ENCODE data around the gene SLC25A34. TPM values are rescaled to one million over a fixed set of nuclear protein-coding genes. Genes with fewer than 3 reads are reported as not detected.

SLC25A34 gene
- total RNA-seq, result 0.22 and 0.43 TPM in 2 replicates

GRCh38 chr1:15736038-15736891 lies at the start of gene SLC25A34:
SLC25A34 (plus strand) TSS chr1:15736258; CDS start chr1:15736486, 228 bp downstream.

GRCh38 chr1:15742339-15742801 lies 6.3 kb downstream of the SLC25A34 start, which contains the start of gene TMEM82:
TMEM82 (plus strand) TSS chr1:15742499; CDS start chr1:15742560, 61 bp downstream.

GRCh38 chr1:15758343-15758931 lies 22.4 kb downstream of the SLC25A34 start, which contains the start of gene FBLIM1:
FBLIM1 (plus strand) TSS chr1:15758795; CDS start chr1:15764984, 6,189 bp downstream.

Other genes starting within 250 kb of the SLC25A34 start
- 8.0 and 9.8 TPM in 2 replicates for gene CASP9, start 212.0 kb upstream of the SLC25A34 start, total RNA-seq
- gene DNAJC16, start 209.4 kb upstream of the SLC25A34 start, total RNA-seq, result 20.0 and 23.4 TPM in 2 replicates
- gene AGMAT, start 151.2 kb upstream of the SLC25A34 start, total RNA-seq, result 0.44 and 2.3 TPM in 2 replicates
- gene DDI2, start 118.8 kb upstream of the SLC25A34 start, total RNA-seq, result 19.0 and 25.5 TPM in 2 replicates
- gene PLEKHM2, start 51.9 kb upstream of the SLC25A34 start, total RNA-seq, result 62.7 and 95.0 TPM in 2 replicates
- gene TMEM82, start 6.2 kb downstream of the SLC25A34 start, total RNA-seq, result not detected in 2 replicates
- gene FBLIM1, start 22.5 kb downstream of the SLC25A34 start, total RNA-seq, result 152 and 186 TPM in 2 replicates
- gene UQCRHL, start 71.4 kb downstream of the SLC25A34 start, total RNA-seq, result 0.72 and 2.0 TPM in 2 replicates
- 26.7 and 34.9 TPM in 2 replicates for gene SPEN, start 111.4 kb downstream of the SLC25A34 start, total RNA-seq
- 37.0 and 57.3 TPM in 2 replicates for gene ZBTB17, start 239.8 kb downstream of the SLC25A34 start, total RNA-seq

Measured in placental pericyte (primary cell).